ENCODE measurements around the gene HOXD8. TPM values are rescaled to one million over a fixed set of nuclear protein-coding genes. Genes with fewer than 3 reads are reported as not detected.

Gene HOXD8
- total RNA-seq, 1 experiment from 2014 or later: 1.9 TPM

GRCh38 chr2:176117823-176118371 lies 11.6 kb upstream of the HOXD8 start:
- Histone ChIP-seq H3K4me1 (ENCODE audit: insufficient read depth, low read length) (no peaks in the 10 kb centered on the region), H3K27me3 (ENCODE audit: low read length) (peaks cover 19% of the 10 kb centered on the region; the same call in 1 of the 2 replicates), H3K9me2 (replicated peaks; ENCODE audit: low read length) (no peaks in the 10 kb centered on the region), H3K9me3 (ENCODE audit: low read length) (no peaks in the 10 kb centered on the region), H4K20me1 (ENCODE audit: low read length) (no peaks in the 10 kb centered on the region), H3K9ac (ENCODE audit: low read length) (no peak overlapping the region), H2AFZ (ENCODE audit: low read length) (no peak overlapping the region), H3K36me3 (ENCODE audit: low read depth, low read length) (no peaks in the 10 kb centered on the region), H3K4me3 (ENCODE audit: low read length) (no peak overlapping the region), H3K4me2 (ENCODE audit: low read length) (no peak overlapping the region), H3F3A (ENCODE audit: low read length, unreplicated experiment) (no peaks in the 10 kb centered on the region), H3K79me2 (ENCODE audit: low read length) (no peaks in the 10 kb centered on the region), H3K27ac (ENCODE audit: low read length) (no peak overlapping the region)
- DNase-seq: no peak
- CTCF ChIA-PET: no interaction called here
- TF ChIP-seq EZH2 (IDR thresholded peaks at IDR 0.05; ENCODE audit: low read length, unreplicated experiment): no peak
- TF ChIP-seq EZH2phosphoT487 (IDR thresholded peaks at IDR 0.05; ENCODE audit: borderline replicate concordance, low read length): no peak
- TF ChIP-seq, protein P1, sequence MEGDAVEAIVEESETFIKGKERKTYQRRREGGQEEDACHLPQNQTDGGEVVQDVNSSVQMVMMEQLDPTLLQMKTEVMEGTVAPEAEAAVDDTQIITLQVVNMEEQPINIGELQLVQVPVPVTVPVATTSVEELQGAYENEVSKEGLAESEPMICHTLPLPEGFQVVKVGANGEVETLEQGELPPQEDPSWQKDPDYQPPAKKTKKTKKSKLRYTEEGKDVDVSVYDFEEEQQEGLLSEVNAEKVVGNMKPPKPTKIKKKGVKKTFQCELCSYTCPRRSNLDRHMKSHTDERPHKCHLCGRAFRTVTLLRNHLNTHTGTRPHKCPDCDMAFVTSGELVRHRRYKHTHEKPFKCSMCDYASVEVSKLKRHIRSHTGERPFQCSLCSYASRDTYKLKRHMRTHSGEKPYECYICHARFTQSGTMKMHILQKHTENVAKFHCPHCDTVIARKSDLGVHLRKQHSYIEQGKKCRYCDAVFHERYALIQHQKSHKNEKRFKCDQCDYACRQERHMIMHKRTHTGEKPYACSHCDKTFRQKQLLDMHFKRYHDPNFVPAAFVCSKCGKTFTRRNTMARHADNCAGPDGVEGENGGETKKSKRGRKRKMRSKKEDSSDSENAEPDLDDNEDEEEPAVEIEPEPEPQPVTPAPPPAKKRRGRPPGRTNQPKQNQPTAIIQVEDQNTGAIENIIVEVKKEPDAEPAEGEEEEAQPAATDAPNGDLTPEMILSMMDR (conservative IDR thresholded peaks at IDR 0.05; ENCODE audit: low read depth, low read length): no peak
- no peak for ATAC-seq
- POLR2A ChIA-PET (ENCODE audit: unreplicated experiment): no interaction called here
- intact Hi-C loops (cut with micrococcal nuclease): no loop called here
- no TSS peak for BruUV-seq (replicated peaks)

DNA sequence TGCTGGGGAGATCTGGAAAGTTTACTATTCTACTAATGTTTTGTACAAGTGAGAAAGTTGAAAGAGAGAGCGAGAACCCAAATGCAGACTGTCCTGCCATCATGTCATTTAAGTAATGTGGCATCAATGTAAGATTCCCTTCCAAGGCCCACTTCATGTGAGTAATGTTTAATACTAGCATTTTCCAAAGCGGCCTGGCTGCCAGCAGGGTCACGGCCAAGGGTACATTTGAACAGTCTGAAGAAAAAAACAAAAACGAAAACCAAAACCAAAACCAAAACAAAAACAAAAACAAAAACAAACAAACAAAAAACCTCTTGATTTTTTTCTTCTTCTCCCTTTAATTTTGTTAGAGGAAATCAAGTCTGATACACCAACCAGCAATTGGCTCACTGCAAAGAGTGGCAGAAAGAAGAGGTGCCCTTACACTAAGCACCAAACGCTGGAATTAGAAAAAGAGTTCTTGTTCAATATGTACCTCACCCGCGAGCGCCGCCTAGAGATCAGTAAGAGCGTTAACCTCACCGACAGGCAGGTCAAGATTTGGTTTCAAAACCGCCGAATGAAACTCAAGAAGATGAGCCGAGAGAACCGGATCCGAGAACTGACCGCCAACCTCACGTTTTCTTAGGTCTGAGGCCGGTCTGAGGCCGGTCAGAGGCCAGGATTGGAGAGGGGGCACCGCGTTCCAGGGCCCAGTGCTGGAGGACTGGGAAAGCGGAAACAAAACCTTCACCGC lies 10.7 kb upstream of the HOXD8 start:
- H3K4me3 ChIP-seq (ENCODE audit: low read length): no peak overlapping the region
- DNase-seq (peak; percentile 54), ATAC-seq (peak; percentile 31; the same call in 1 of the 2 replicates)
- no peak overlapping the region for H3K9ac ChIP-seq (ENCODE audit: low read length)
- ChIA-PET POLR2A (ENCODE audit: unreplicated experiment) (no interaction called here), CTCF (no interaction called here)
- intact Hi-C loops (cut with micrococcal nuclease): no loop called here
- H3K36me3 ChIP-seq (ENCODE audit: low read depth, low read length): no peaks in the 10 kb centered on the region
- H2AFZ ChIP-seq (ENCODE audit: low read length): no peak overlapping the region
- H3K79me2 ChIP-seq (ENCODE audit: low read length): no peaks in the 10 kb centered on the region
- no peaks in the 10 kb centered on the region for H3K4me1 ChIP-seq (ENCODE audit: insufficient read depth, low read length)
- no peaks in the 10 kb centered on the region for H3K9me3 ChIP-seq (ENCODE audit: low read length)
- no peaks in the 10 kb centered on the region for H3F3A ChIP-seq (ENCODE audit: low read length, unreplicated experiment)
- peak overlapping the region; percentile 56; the same call in 1 of the 2 replicates for H3K4me2 ChIP-seq (ENCODE audit: low read length)
- no peaks in the 10 kb centered on the region for H4K20me1 ChIP-seq (ENCODE audit: low read length)
- H3K27ac ChIP-seq (ENCODE audit: low read length): no peak overlapping the region
- TF ChIP-seq EZH2phosphoT487 (IDR thresholded peaks at IDR 0.05; ENCODE audit: borderline replicate concordance, low read length): no peak
- TF ChIP-seq, protein P1 (conservative IDR thresholded peaks at IDR 0.05; ENCODE audit: low read depth, low read length): peak; percentile 78
- H3K27me3 ChIP-seq (ENCODE audit: low read length): peaks cover 11% of the 10 kb centered on the region; the same call in 1 of the 2 replicates
- BruUV-seq (replicated peaks): no TSS peak
- H3K9me2 ChIP-seq (replicated peaks; ENCODE audit: low read length): no peaks in the 10 kb centered on the region
